Muscle layer of colon (tissue), 2 donors: Measurements from ENCODE around the gene PEX14.

Experiments
- H3K27ac ChIP-seq: one replicate; pipeline ENCODE4 v1.7.0; 2013; ENCODE audit warnings: low read depth, mild to moderate bottlenecking, low read length, moderate library complexity
- H3K27me3 ChIP-seq, 2 donors: one replicate each; pipeline ENCODE4 v1.7.0; 2013; ENCODE audit warnings: low read length in 2 of 2, mild to moderate bottlenecking in 2 of 2; ENCODE audit not compliant: insufficient read depth in 2 of 2, control insufficient read depth in 1 of 2
- H3K36me3 ChIP-seq: one replicate; pipeline ENCODE4 v1.7.0; 2013; ENCODE audit warnings: mild to moderate bottlenecking, low read length; ENCODE audit not compliant: insufficient read depth
- H3K4me1 ChIP-seq: one replicate; pipeline ENCODE4 v1.7.0; 2013; ENCODE audit warnings: mild to moderate bottlenecking, low read length; ENCODE audit not compliant: insufficient read depth
- H3K4me3 ChIP-seq, 2 donors: one replicate each; pipeline ENCODE4 v1.7.0; 2013; ENCODE audit warnings: low read length in 2 of 2, low read depth in 1 of 2, mild to moderate bottlenecking in 1 of 2, moderate library complexity in 1 of 2
- H3K9ac ChIP-seq: one replicate; pipeline ENCODE4 v1.7.0; 2013; ENCODE audit warnings: low read length
- H3K9me3 ChIP-seq: one replicate; pipeline ENCODE4 v1.7.0; 2013; ENCODE audit warnings: mild to moderate bottlenecking, low read length
- donor health status: abdominal sarcoma.
- donor health status: Adenocarcinoma of cecum.

PEX14 gene

GRCh38 chr1:10642403-10643080 lies 167.8 kb downstream of the PEX14 start:
- Histone ChIP-seq H3K4me3 (no peak overlapping the region), H3K9me3 (no peaks in the 10 kb centered on the region), H3K27ac (peak overlapping the region; percentile 57), H3K27me3 (no peaks in the 10 kb centered on the region), H3K9ac (no peak overlapping the region), H3K36me3 (peaks cover 52% of the 10 kb centered on the region), H3K4me1 (peaks cover 26% of the 10 kb centered on the region)

DNA sequence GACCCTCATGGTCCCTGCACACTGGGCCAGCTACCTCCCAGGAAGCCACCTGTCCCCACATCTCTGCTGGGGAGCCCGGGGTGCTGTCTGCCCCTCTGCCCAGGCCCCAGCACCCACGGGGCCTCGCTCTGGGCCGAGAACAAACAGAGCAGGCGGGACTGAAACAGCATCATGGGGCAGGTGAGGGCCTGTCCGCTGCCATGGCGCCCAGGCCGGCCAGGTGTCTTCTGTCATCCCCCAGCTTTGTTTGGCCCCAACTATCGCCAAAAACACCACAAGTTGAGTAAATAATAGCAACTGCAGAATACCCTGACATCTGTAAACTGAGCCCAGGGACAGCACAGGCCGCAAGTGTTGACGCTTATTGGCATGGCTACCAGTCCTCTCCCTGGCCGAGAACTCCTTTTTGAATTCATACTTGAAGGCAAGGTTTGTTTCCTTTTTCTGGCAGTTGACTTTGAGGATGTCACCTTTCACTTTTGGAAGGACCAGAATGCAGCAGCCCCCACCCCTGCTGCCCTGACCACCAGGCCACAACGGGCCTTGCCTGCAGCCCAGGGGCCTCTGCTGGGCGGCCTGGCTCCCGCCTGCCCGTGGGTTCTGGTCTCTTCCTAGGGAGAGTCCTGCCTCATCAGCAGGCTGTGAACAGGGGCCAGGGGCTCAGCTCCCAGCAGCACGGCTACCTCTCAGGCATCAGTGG lies 169.0 kb downstream of the PEX14 start:
- Histone ChIP-seq H3K4me3 (no peak overlapping the region), H3K9ac (no peak overlapping the region), H3K4me1 (peaks cover 23% of the 10 kb centered on the region), H3K27me3 (no peaks in the 10 kb centered on the region), H3K27ac (no peak overlapping the region), H3K9me3 (no peaks in the 10 kb centered on the region), H3K36me3 (peaks cover 57% of the 10 kb centered on the region)

DNA sequence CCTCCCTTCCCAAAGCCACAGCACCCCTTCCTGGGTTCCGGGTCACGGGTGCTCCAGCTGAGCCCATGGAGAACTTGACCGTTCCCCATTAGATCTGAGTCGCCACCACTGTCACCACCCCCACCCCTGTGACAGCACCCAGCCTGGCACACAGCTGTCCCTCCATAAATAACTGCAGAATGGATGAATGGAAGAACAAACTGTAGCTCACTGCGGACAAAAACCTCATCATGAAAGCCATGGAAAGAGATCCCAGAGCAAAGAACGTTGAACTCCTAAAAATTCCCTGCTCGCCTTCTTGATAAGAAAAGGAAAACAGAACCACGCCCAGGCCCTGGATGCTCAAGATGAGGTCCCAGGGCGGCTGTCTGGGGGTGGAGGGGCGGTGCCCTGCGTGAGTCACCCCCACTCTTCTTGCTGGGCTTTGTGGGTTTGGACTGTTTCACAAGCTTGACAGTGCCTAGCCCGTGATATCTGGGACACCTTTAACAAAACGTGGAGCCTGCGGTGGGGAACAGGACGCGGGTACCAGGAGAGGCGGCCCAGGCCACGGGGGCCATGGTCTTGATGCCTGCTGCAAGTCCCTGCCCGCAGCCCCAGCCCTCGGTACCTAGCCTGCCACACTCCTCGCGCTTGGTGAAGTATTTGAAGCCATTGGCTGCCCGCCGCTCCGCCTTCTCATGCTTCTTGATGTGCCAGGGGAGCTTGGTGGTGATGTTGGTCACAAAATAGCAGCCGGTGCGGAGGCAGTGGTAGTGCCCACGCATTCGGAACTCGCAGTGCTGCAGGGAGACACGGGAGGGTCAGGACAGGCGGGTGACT lies 169.8 kb downstream of the PEX14 start:
- Histone ChIP-seq H3K9ac (no peak overlapping the region), H3K4me3 (no peak overlapping the region), H3K36me3 (peaks cover 54% of the 10 kb centered on the region), H3K9me3 (no peaks in the 10 kb centered on the region), H3K4me1 (peaks cover 31% of the 10 kb centered on the region), H3K27ac (no peak overlapping the region), H3K27me3 (no peaks in the 10 kb centered on the region)

GRCh38 chr1:10646347-10646861 lies 171.7 kb downstream of the PEX14 start:
- no peak overlapping the region for H3K4me3 ChIP-seq
- peak overlapping the region; percentile 14 for H3K27ac ChIP-seq
- H3K9ac ChIP-seq: no peak overlapping the region
- peaks cover 27% of the 10 kb centered on the region for H3K4me1 ChIP-seq
- peaks cover 50% of the 10 kb centered on the region for H3K36me3 ChIP-seq
- no peaks in the 10 kb centered on the region for H3K9me3 ChIP-seq
- H3K27me3 ChIP-seq: no peaks in the 10 kb centered on the region

GRCh38 chr1:10647414-10648170 lies 172.8 kb downstream of the PEX14 start:
- H3K27ac ChIP-seq: peak overlapping the region; percentile 32
- H3K9me3 ChIP-seq: no peaks in the 10 kb centered on the region
- peaks cover 51% of the 10 kb centered on the region for H3K36me3 ChIP-seq
- H3K4me3 ChIP-seq: no peak overlapping the region
- H3K27me3 ChIP-seq: no peaks in the 10 kb centered on the region
- peaks cover 31% of the 10 kb centered on the region for H3K4me1 ChIP-seq
- H3K9ac ChIP-seq: no peak overlapping the region

GRCh38 chr1:10648689-10649516 lies 174.2 kb downstream of the PEX14 start:
- peak overlapping the region; percentile 79 for H3K27ac ChIP-seq
- H3K36me3 ChIP-seq: peaks cover 51% of the 10 kb centered on the region

DNA sequence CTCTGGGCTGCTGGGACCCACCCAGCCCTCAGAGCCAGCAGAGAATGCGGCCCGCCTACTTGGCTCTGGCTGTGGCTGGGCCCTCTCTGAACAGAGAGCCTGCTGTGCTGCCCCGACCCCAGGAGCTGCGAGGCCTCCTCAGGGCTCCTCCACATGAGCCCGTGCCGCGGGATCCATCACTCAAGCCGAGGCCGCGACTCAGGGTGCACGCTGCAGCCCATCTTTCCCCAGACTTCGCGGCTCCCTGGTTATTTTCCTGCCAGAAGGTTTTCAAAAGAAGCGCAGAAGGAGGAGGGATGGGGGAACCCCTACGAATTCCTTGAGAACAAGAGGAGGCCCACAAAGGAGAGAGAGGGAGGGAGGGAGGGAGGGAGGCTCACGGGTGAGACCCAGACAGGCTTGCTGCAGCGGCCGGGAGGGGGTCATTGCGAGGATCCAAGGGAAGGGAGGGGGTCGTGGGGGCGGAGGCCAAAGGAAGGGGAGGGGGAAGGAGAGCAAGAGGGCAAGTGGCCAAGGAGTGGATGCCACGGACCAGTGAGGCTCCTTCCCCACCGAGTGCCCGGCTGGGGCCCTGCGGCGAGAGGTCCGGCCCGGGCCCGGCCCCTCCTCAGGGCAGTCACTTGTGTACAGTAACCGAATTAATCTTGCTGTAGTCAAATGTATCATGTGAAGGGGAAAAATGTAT lies 174.9 kb downstream of the PEX14 start:
- Histone ChIP-seq H3K9ac (no peak overlapping the region), H3K4me1 (peaks cover 52% of the 10 kb centered on the region), H3K27me3 (no peaks in the 10 kb centered on the region), H3K4me3 (no peak overlapping the region), H3K27ac (peak overlapping the region; percentile 79), H3K36me3 (peaks cover 50% of the 10 kb centered on the region), H3K9me3 (no peaks in the 10 kb centered on the region)

More at GRCh38 chr1:10648689-10649516, 174.2 kb downstream of the PEX14 start:
- Histone ChIP-seq H3K27me3 (no peaks in the 10 kb centered on the region), H3K9ac (no peak overlapping the region), H3K4me3 (no peak overlapping the region), H3K4me1 (peaks cover 44% of the 10 kb centered on the region), H3K9me3 (no peaks in the 10 kb centered on the region)

DNA sequence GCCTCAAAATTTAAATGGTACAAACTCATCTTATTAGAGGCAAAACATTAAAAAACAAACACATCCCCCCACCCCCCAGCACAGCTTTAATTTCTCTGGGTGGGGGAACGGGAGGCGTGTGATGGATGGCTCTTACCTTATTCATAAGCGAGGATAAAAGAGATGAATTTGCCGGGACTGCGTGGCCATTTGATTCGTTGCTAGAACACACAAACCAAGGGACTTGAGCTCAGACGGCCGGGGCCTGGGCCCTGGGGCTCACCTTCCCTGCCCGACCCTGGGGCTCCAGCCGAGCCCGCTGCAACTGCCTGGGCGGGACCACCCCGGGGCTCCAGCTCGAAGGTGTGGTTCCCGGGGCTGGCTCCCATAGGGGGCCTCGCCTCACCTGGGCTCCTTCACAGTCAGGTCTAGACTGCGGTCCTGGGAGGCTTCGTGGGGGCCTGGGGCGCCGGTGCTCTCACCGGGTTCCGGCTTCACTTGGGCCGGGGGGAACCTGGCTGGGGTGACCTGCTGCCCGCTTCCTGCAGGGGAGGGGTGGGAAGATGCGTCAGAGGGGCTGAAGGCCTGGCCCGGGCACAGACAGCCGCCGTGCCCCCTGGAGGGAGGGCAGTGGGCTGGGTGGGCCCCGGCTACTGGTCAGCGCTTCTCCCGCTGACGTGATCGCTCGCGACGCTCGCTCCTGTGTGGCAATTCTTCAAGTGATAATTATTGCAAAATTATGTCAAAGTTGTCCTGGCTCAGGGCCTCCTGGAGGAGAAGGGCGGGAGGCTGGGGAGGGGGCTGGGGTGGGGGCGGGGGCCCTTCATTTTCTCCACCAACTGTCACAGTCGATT lies 176.0 kb downstream of the PEX14 start:
- H3K4me1 ChIP-seq: peaks cover 63% of the 10 kb centered on the region
- peak overlapping the region; percentile 42 for H3K27ac ChIP-seq
- no peak overlapping the region for H3K4me3 ChIP-seq
- H3K9ac ChIP-seq: no peak overlapping the region
- peaks cover 42% of the 10 kb centered on the region for H3K36me3 ChIP-seq
- no peaks in the 10 kb centered on the region for H3K27me3 ChIP-seq
- H3K9me3 ChIP-seq: no peaks in the 10 kb centered on the region

- H3K4me1 ChIP-seq: peaks cover 69% of the 10 kb centered on the region
- H3K27ac ChIP-seq: peak overlapping the region; percentile 36
- H3K9ac ChIP-seq: no peak overlapping the region
- H3K9me3 ChIP-seq: no peaks in the 10 kb centered on the region
- H3K4me3 ChIP-seq: no peak overlapping the region
- H3K36me3 ChIP-seq: peaks cover 36% of the 10 kb centered on the region
- H3K27me3 ChIP-seq: no peaks in the 10 kb centered on the region
Observed at GRCh38 chr1:10651389-10651766, 176.6 kb downstream of the PEX14 start.
